ENCODE measurements around the gene LARGE1. TPM values are rescaled to one million over a fixed set of nuclear protein-coding genes. Genes with fewer than 3 reads are reported as not detected.
"Not testable (repeated sequence)": the region's sequence is repeated elsewhere in the genome, so short reads cannot be mapped to it uniquely, and the experiment has no call there.

LARGE1 gene
- total and polyA plus RNA-seq, 2 experiments from 2014 or later: 1.5 to 12.8 TPM

- 97 to 99% methylated on average over 4 of the region's 4 CpGs for WGBS, 2 experiments (ENCODE audit: low coverage in 1 of 2, low lambda C conversion rate in 2 of 2, missing lambda C conversion rate in 2 of 2)
- no peak for TF ChIP-seq EZH2phosphoT487 (IDR thresholded peaks at IDR 0.05; ENCODE audit: insufficient read depth, low read depth)
- no peak for TF ChIP-seq EZH2 (IDR thresholded peaks at IDR 0.05; ENCODE audit: insufficient read depth, poor library complexity, severe bottlenecking)
- Histone ChIP-seq H3K27ac (no peak overlapping the region), H3K9me2 (ENCODE audit: insufficient read depth) (no peaks in the 10 kb centered on the region), H3K4me2 (ENCODE audit: unreplicated experiment) (no peak overlapping the region), H3F3A (ENCODE audit: insufficient read depth) (no peaks in the 10 kb centered on the region), H2AFZ (no peak overlapping the region), H3K27me3 (replicated peaks; ENCODE audit: insufficient read depth) (no peaks in the 10 kb centered on the region), H3K4me1 (ENCODE audit: insufficient read depth) (no peaks in the 10 kb centered on the region), H3K4me3 (no peak overlapping the region), H3K9me3 (ENCODE audit: low read depth) (no peaks in the 10 kb centered on the region), H4K20me1 (ENCODE audit: insufficient read depth) (no peaks in the 10 kb centered on the region), H3K36me3 (ENCODE audit: low read depth) (no peaks in the 10 kb centered on the region), H3K9ac (no peak overlapping the region), H3K79me2 (ENCODE audit: insufficient read depth) (no peaks in the 10 kb centered on the region)
- no peak for DNase-seq
- in situ Hi-C loops (cut with MboI): no loop called here
Measured at GRCh38 chr22:33570110-33570509, 350.2 kb downstream of the LARGE1 start.

GRCh38 chr22:33569559-33569958 lies 350.7 kb downstream of the LARGE1 start:
- H3K9ac ChIP-seq: no peak overlapping the region
- H4K20me1 ChIP-seq (ENCODE audit: insufficient read depth): no peaks in the 10 kb centered on the region
- H3K4me2 ChIP-seq (ENCODE audit: unreplicated experiment): no peak overlapping the region
- H3K27me3 ChIP-seq (replicated peaks; ENCODE audit: insufficient read depth): no peaks in the 10 kb centered on the region
- DNase-seq: no peak
- TF ChIP-seq EZH2phosphoT487 (IDR thresholded peaks at IDR 0.05; ENCODE audit: insufficient read depth, low read depth): no peak
- TF ChIP-seq EZH2 (IDR thresholded peaks at IDR 0.05; ENCODE audit: insufficient read depth, poor library complexity, severe bottlenecking): no peak
- no peaks in the 10 kb centered on the region for H3K4me1 ChIP-seq (ENCODE audit: insufficient read depth)
- no peaks in the 10 kb centered on the region for H3F3A ChIP-seq (ENCODE audit: insufficient read depth)
- H3K27ac ChIP-seq: no peak overlapping the region
- H3K9me2 ChIP-seq (ENCODE audit: insufficient read depth): no peaks in the 10 kb centered on the region
- H3K36me3 ChIP-seq (ENCODE audit: low read depth): no peaks in the 10 kb centered on the region
- H3K4me3 ChIP-seq: no peak overlapping the region
- no peak overlapping the region for H2AFZ ChIP-seq
- in situ Hi-C loops (cut with MboI): no loop called here
- WGBS, 2 experiments (ENCODE audit: low coverage in 1 of 2, low lambda C conversion rate in 2 of 2, missing lambda C conversion rate in 2 of 2): 59 to 62% methylated on average over 3 of the region's 3 CpGs
- no peaks in the 10 kb centered on the region for H3K79me2 ChIP-seq (ENCODE audit: insufficient read depth)
- H3K9me3 ChIP-seq (ENCODE audit: low read depth): no peaks in the 10 kb centered on the region

GRCh38 chr22:33569018-33569417 lies 351.3 kb downstream of the LARGE1 start:
- Histone ChIP-seq H3K4me1 (ENCODE audit: insufficient read depth) (no peaks in the 10 kb centered on the region), H3K4me3 (no peak overlapping the region), H3K9me2 (ENCODE audit: insufficient read depth) (no peaks in the 10 kb centered on the region), H3K4me2 (ENCODE audit: unreplicated experiment) (no peak overlapping the region), H3K9ac (no peak overlapping the region), H2AFZ (no peak overlapping the region), H3K36me3 (ENCODE audit: low read depth) (no peaks in the 10 kb centered on the region), H3K27me3 (replicated peaks; ENCODE audit: insufficient read depth) (no peaks in the 10 kb centered on the region), H3K27ac (no peak overlapping the region), H3K9me3 (ENCODE audit: low read depth) (no peaks in the 10 kb centered on the region), H3F3A (ENCODE audit: insufficient read depth) (no peaks in the 10 kb centered on the region), H3K79me2 (ENCODE audit: insufficient read depth) (no peaks in the 10 kb centered on the region), H4K20me1 (ENCODE audit: insufficient read depth) (no peaks in the 10 kb centered on the region)
- TF ChIP-seq EZH2phosphoT487 (IDR thresholded peaks at IDR 0.05; ENCODE audit: insufficient read depth, low read depth): no peak
- 48 to 60% methylated on average over 4 of the region's 4 CpGs for WGBS, 2 experiments (ENCODE audit: low coverage in 1 of 2, low lambda C conversion rate in 2 of 2, missing lambda C conversion rate in 2 of 2)
- DNase-seq: no peak
- in situ Hi-C loops (cut with MboI): no loop called here

DNA sequence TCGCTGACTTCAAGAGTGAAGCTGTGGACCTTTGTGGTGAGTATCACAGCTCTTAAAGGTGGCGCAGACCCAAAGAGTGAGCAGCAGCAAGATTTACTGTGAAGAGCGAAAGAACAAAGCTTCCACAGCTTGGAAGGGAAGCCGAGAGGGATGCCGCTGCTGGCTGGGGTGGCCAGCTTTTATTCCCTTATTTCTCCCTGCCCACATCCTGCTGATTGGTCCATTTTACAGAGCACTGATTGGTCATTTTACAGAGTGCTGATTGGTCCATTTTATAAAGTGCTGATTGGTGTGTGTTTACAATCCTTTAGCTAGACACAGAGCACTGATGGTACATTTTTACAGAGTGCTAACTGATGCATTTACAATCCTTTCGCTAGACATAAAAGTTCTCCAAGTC lies 353.8 kb downstream of the LARGE1 start:
- H3K27me3 ChIP-seq (replicated peaks; ENCODE audit: insufficient read depth); H3K79me2 ChIP-seq (ENCODE audit: insufficient read depth); H3K27ac ChIP-seq; H3K9me2 ChIP-seq (ENCODE audit: insufficient read depth); DNase-seq; H3K9ac ChIP-seq; H3K4me1 ChIP-seq (ENCODE audit: insufficient read depth); in situ Hi-C loops (cut with MboI); H3K9me3 ChIP-seq (ENCODE audit: low read depth); H3F3A ChIP-seq (ENCODE audit: insufficient read depth); H3K36me3 ChIP-seq (ENCODE audit: low read depth); H2AFZ ChIP-seq; H3K4me2 ChIP-seq (ENCODE audit: unreplicated experiment); H3K4me3 ChIP-seq; H4K20me1 ChIP-seq (ENCODE audit: insufficient read depth): not testable (repeated sequence)
- 93 to 97% methylated on average over 6 of the region's 6 CpGs for WGBS, 2 experiments (ENCODE audit: low coverage in 1 of 2, low lambda C conversion rate in 2 of 2, missing lambda C conversion rate in 2 of 2)

DNA sequence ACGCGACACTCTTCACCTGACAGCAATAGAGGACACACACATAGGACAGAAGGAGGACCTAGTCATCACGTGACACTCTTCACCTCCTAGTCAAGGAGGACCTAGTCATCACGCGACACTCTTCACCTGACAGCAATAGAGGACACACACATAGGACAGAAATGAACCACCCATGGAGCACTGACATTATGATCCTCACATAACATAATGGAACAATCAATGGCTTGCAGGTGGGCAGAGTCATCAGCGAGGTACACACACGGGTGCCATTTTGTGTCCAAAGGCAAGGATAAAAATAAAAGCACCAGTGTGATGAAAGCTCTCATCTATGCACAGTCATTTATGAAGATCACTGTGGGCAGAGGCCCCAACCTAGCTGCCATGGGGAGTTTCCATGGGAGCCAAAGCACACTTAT lies 354.7 kb downstream of the LARGE1 start:
- Histone ChIP-seq H3K36me3 (ENCODE audit: low read depth) (no peaks in the 10 kb centered on the region), H3K4me3 (no peak overlapping the region)

More for the DNA sequence above, 354.7 kb downstream of the LARGE1 start:
- Histone ChIP-seq H3K27me3 (replicated peaks; ENCODE audit: insufficient read depth) (no peaks in the 10 kb centered on the region), H3F3A (ENCODE audit: insufficient read depth) (no peaks in the 10 kb centered on the region), H2AFZ (no peak overlapping the region), H3K27ac (no peak overlapping the region), H4K20me1 (ENCODE audit: insufficient read depth) (no peaks in the 10 kb centered on the region), H3K4me2 (ENCODE audit: unreplicated experiment) (no peak overlapping the region), H3K9ac (no peak overlapping the region), H3K79me2 (ENCODE audit: insufficient read depth) (no peaks in the 10 kb centered on the region), H3K9me3 (ENCODE audit: low read depth) (no peaks in the 10 kb centered on the region), H3K4me1 (ENCODE audit: insufficient read depth) (no peaks in the 10 kb centered on the region), H3K9me2 (ENCODE audit: insufficient read depth) (no peaks in the 10 kb centered on the region)
- in situ Hi-C loops (cut with MboI): no loop called here
- 98% methylated on average over 7 of the region's 7 CpGs for WGBS, 2 experiments (ENCODE audit: low coverage in 1 of 2, low lambda C conversion rate in 2 of 2, missing lambda C conversion rate in 2 of 2)
- DNase-seq: no peak
- no peak for TF ChIP-seq EZH2 (IDR thresholded peaks at IDR 0.05; ENCODE audit: insufficient read depth, poor library complexity, severe bottlenecking)
- TF ChIP-seq EZH2phosphoT487 (IDR thresholded peaks at IDR 0.05; ENCODE audit: insufficient read depth, low read depth): no peak

Data from GM23248 (cell line).